B cell (primary cell): ENCODE data around the gene ZBTB7A. TPM values are rescaled to one million over a fixed set of nuclear protein-coding genes. Genes with fewer than 3 reads are reported as not detected.

Experiments used
- ATAC-seq: fragments of 200-7000 bp; cut with Tn5 transposase; one replicate; pipeline ENCODE4 v1.10.0; 2021; ENCODE audit warnings: low read depth, mild to moderate bottlenecking, moderate number of reproducible peaks, moderate library complexity
- CTCF ChIA-PET: fragments of 350-600 bp; sonication (Branson Sonifier 250); formaldehyde crosslinking; loops from one replicate; lab custom pipeline; 2021; ENCODE audit warnings: antibody characterized with exemption, inconsistent platforms; lab: Charles Lee
- POLR2A ChIA-PET: fragments of 350-600 bp; sonication (Branson Sonifier 250); formaldehyde crosslinking; loops from one replicate; lab custom pipeline; 2021; ENCODE audit warnings: antibody characterized with exemption; lab: Charles Lee
- DNase-seq: peaks from one replicate; pipeline ENCODE4 v3.0.0; 2013
- H2AFZ ChIP-seq: 2 replicates; pipeline ENCODE4 v1.6.1; 2012; ENCODE audit warnings: mild to moderate bottlenecking, low read depth, low read length; ENCODE audit not compliant: insufficient read depth, poor library complexity, severe bottlenecking
- H3K27ac ChIP-seq, 2 donors: 1 replicate in 1 of 2; 2 replicates in 1 of 2; pipeline ENCODE4 v1.5.1; 2012 to 2013; ENCODE audit warnings: low read length in 2 of 2, mild to moderate bottlenecking in 2 of 2, moderate library complexity in 1 of 2
- H3K27me3 ChIP-seq, 4 experiments: fragments of 200-600 bp in 1 of 4; sonication (generic) in 1 of 4; replicated peaks in 1 of 4; 1 replicate in 2 of 4; 2 replicates in 2 of 4; pipeline versions ENCODE4 v1.6.1 to v1.7.0; 2013 to 2016; ENCODE audit warnings: low read length in 3 of 4, mild to moderate bottlenecking in 2 of 4, mixed read lengths in 1 of 4, moderate library complexity in 1 of 4; ENCODE audit not compliant: insufficient read depth in 4 of 4, control insufficient read depth in 3 of 4; ENCODE audit errors: control extremely low read depth in 1 of 4
- H3K36me3 ChIP-seq, 2 experiments: replicated peaks in 1 of 2; 1 replicate in 1 of 2; 2 replicates in 1 of 2; pipeline versions ENCODE4 v1.6.1 to v1.7.1; 2013; ENCODE audit warnings: low read length in 1 of 2; ENCODE audit not compliant: insufficient read depth in 2 of 2, control insufficient read depth in 1 of 2; ENCODE audit errors: control extremely low read depth in 1 of 2, extremely low read depth in 1 of 2
- H3K4me1 ChIP-seq, 2 donors: fragments of 200-600 bp in 1 of 2; sonication (generic) in 1 of 2; 1 replicate in 1 of 2; 2 replicates in 1 of 2; pipeline versions ENCODE4 v1.5.1 to v1.6.1; 2013 to 2017; ENCODE audit warnings: low read length in 2 of 2; ENCODE audit not compliant: control insufficient read depth in 2 of 2, insufficient read depth in 2 of 2
- H3K4me2 ChIP-seq: replicated peaks from 2 replicates; pipeline ENCODE3; 2012; ENCODE audit warnings: mild to moderate bottlenecking, low read depth, low read length; ENCODE audit not compliant: poor library complexity, severe bottlenecking
- H3K4me3 ChIP-seq, 5 experiments: fragments of 200-600 bp in 1 of 5; sonication (generic) in 1 of 5; 1 replicate in 3 of 5; 2 replicates in 2 of 5; pipeline versions ENCODE4 v1.5.1 to v1.7.0; 2011 to 2016; ENCODE audit warnings: low read length in 4 of 5, mild to moderate bottlenecking in 4 of 5, low read depth in 2 of 5, control low read depth in 1 of 5, moderate library complexity in 1 of 5; ENCODE audit not compliant: insufficient read depth in 1 of 5; ENCODE audit errors: control extremely low read depth in 1 of 5, extremely low read depth in 1 of 5
- H3K79me2 ChIP-seq: fragments of 200-600 bp; sonication (generic); one replicate; pipeline ENCODE4 v1.6.0; 2016; ENCODE audit warnings: low read length; ENCODE audit not compliant: control insufficient read depth, insufficient read depth
- H3K9ac ChIP-seq: fragments of 200-600 bp; sonication (generic); 2 replicates; pipeline ENCODE4 v1.6.1; 2017; ENCODE audit warnings: mild to moderate bottlenecking, low read length, moderate library complexity
- H3K9me3 ChIP-seq, 3 donors: one replicate each; pipeline versions ENCODE4 v1.6.1 to v1.7.1; 2013; ENCODE audit warnings: low read length in 2 of 3; ENCODE audit not compliant: control insufficient read depth in 2 of 3, insufficient read depth in 1 of 3; ENCODE audit errors: control extremely low read depth in 1 of 3
- H4K20me1 ChIP-seq: 2 replicates; pipeline ENCODE4 v1.6.0; 2012; ENCODE audit warnings: mild to moderate bottlenecking, low read length; ENCODE audit not compliant: insufficient read depth, control insufficient read depth, poor library complexity, severe bottlenecking
- H3K27ac Mint-ChIP-seq: one replicate; pipeline ENCODE4 v1.8.0; 2021; ENCODE audit warnings: mixed read lengths
- H3K27me3 Mint-ChIP-seq: one replicate; pipeline ENCODE4 v1.8.0; 2021; ENCODE audit warnings: mixed read lengths
- H3K4me1 Mint-ChIP-seq: one replicate; pipeline ENCODE4 v1.8.0; 2021; ENCODE audit warnings: mixed read lengths
- H3K4me3 Mint-ChIP-seq: one replicate; pipeline ENCODE4 v1.8.0; 2021; ENCODE audit warnings: mixed read lengths
- H3K9me3 Mint-ChIP-seq: one replicate; pipeline ENCODE4 v1.8.0; 2022; ENCODE audit warnings: mixed read lengths; ENCODE audit not compliant: insufficient read depth
- CTCF ChIP-seq: fragments of 200-600 bp; IDR thresholded peaks from one replicate; pipeline ENCODE4 v1.8.0; 2022; ENCODE audit warnings: antibody characterized with exemption, mild to moderate bottlenecking
- EZH2 ChIP-seq: IDR thresholded peaks from 2 replicates; pipeline ENCODE4 v1.6.1; 2012; ENCODE audit warnings: borderline replicate concordance, low read depth, mild to moderate bottlenecking, moderate library complexity, low read length; ENCODE audit not compliant: insufficient read depth, poor library complexity, severe bottlenecking
- WGBS: methylation state at CpG from one replicate; pipeline ENCODE4 v1.1.5; 2013; ENCODE audit warnings: missing lambda C conversion rate; ENCODE audit not compliant: insufficient coverage; 5-methylcytosine and 5-hydroxymethylcytosine counted together
- intact Hi-C: fragments of 100-400 bp; cut with micrococcal nuclease; formaldehyde crosslinking; loops from one replicate; pipeline ENCODE4 v1.10.0; 2022
- polyA plus RNA-seq: library from polyadenylated mRNA; depleted of rRNA; stranded (reverse); fragments of >200 nt; gene quantifications from 2 replicates; pipeline ENCODE4 v1.2.3, GENCODE V29; 2012
- total RNA-seq, 2 donors: library from RNA; stranded (reverse); fragments of 120-200 nt in 1 of 2; gene quantifications; 1 replicate in 1 of 2; 2 replicates in 1 of 2; pipeline versions ENCODE4 v1.2.3 to v1.2.4, GENCODE V29; 2013 to 2022

Gene ZBTB7A
- total and polyA plus RNA-seq, 2 donors (not counting 1 experiment from before 2014, with no cell fraction given): 24.8 to 62.6 TPM

- Histone ChIP-seq H3K4me1 (no peaks in the 10 kb centered on the region), H3K79me2 (peaks cover 16% of the 10 kb centered on the region), H3K27ac (no peak overlapping the region), H3K4me3 (no peak overlapping the region), H3K4me2 (no peak overlapping the region), H3K9ac (no peak overlapping the region), H4K20me1 (peaks cover 47% of the 10 kb centered on the region), H2AFZ (no peak overlapping the region), H3K9me3 (peaks cover 0 to 4% (median 0%) of the 10 kb centered on the region in 3 donors), H3K36me3 (peaks cover 0 to 41% of the 10 kb centered on the region in 2 experiments), H3K27me3 (no peaks in the 10 kb centered on the region)
- Mint-ChIP-seq H3K9me3 (no peaks in the 10 kb centered on the region), H3K4me3 (no peak overlapping the region), H3K27ac (no peak overlapping the region), H3K27me3 (no peaks in the 10 kb centered on the region), H3K4me1 (no peaks in the 10 kb centered on the region)
- CTCF ChIA-PET: no interaction called here
- 96% methylated on average over 52 of the region's 54 CpGs for WGBS
- intact Hi-C loops: no loop called here
- POLR2A ChIA-PET: no interaction called here
- ATAC-seq: no peak
- DNase-seq: no peak
- no peak for TF ChIP-seq CTCF
- TF ChIP-seq EZH2: no peak
Observed at GRCh38 chr19:4037301-4037949, 29.3 kb downstream of the ZBTB7A start.

- Mint-ChIP-seq H3K27ac (no peak overlapping the region), H3K27me3 (no peaks in the 10 kb centered on the region), H3K9me3 (no peaks in the 10 kb centered on the region), H3K4me1 (no peaks in the 10 kb centered on the region), H3K4me3 (no peak overlapping the region)
- DNase-seq: no peak
- no peak for ATAC-seq
- Histone ChIP-seq H3K4me3 (no peak overlapping the region), H3K4me2 (no peak overlapping the region), H3K79me2 (peaks cover 16% of the 10 kb centered on the region), H3K4me1 (no peaks in the 10 kb centered on the region), H3K9me3 (peaks cover 0 to under 1% (median 0%) of the 10 kb centered on the region in 3 donors), H3K9ac (no peak overlapping the region), H4K20me1 (peaks cover 40% of the 10 kb centered on the region), H3K27me3 (no peaks in the 10 kb centered on the region), H3K27ac (no peak overlapping the region), H3K36me3 (peaks cover 0 to 37% of the 10 kb centered on the region in 2 experiments), H2AFZ (no peak overlapping the region)
- intact Hi-C loops: no loop called here
- ChIA-PET POLR2A (no interaction called here), CTCF (no interaction called here)
- WGBS: over 99% methylated on average over 16 of the region's 25 CpGs
- TF ChIP-seq EZH2: no peak
- TF ChIP-seq CTCF: no peak
Observed at GRCh38 chr19:4036576-4037300, 30.0 kb downstream of the ZBTB7A start.
